GM12891 (cell line): ENCODE measurements around the gene TAS2R20. TPM values are rescaled to one million over a fixed set of nuclear protein-coding genes. Genes with fewer than 3 reads are reported as not detected.
"Not testable (repeated sequence)": the region's sequence is repeated elsewhere in the genome, so short reads cannot be mapped to it uniquely, and the experiment has no call there.

Source experiments
- DNase-seq: peaks from one replicate; pipeline ENCODE4 v3.0.0; 2011; ENCODE audit warnings: low spot score; ENCODE audit not compliant: insufficient read length
- FAIRE-seq: peaks from 2 replicates; lab custom pipeline; 2011; peaks lifted over from hg19 to GRCh38; lab: Jason Lieb, UNC
- PAX5 ChIP-seq: IDR thresholded peaks from 2 replicates; pipeline ENCODE4 v1.6.1; 2011; ENCODE audit warnings: low read length, moderate library complexity, mild to moderate bottlenecking; ENCODE audit not compliant: insufficient read depth, severe bottlenecking
- POLR2A ChIP-seq: IDR thresholded peaks from 2 replicates; pipeline ENCODE4 v1.6.1; 2011; ENCODE audit warnings: low read depth, low read length, control low read depth
- POLR2AphosphoS5 ChIP-seq: IDR thresholded peaks from 2 replicates; pipeline ENCODE4 v1.6.1; 2011; ENCODE audit warnings: low read depth, low read length, control low read depth
- POU2F2 ChIP-seq: IDR thresholded peaks from 2 replicates; pipeline ENCODE4 v1.6.1; 2011; ENCODE audit warnings: low read depth, mild to moderate bottlenecking, control low read depth, low read length, moderate library complexity
- SPI1 ChIP-seq: IDR thresholded peaks from 2 replicates; pipeline ENCODE4 v1.6.1; 2011; ENCODE audit warnings: low read depth, low read length, control low read depth
- TAF1 ChIP-seq: IDR thresholded peaks from 2 replicates; pipeline ENCODE4 v1.6.1; 2011; ENCODE audit warnings: low read depth, low read length, control low read depth
- polyA plus RNA-seq: library from polyadenylated mRNA; unstranded; fragments of >200 nt; gene quantifications from one replicate; pipeline ENCODE4 v1.2.1, GENCODE V29; 2012; ENCODE audit warnings: low read depth, missing spikeins, inconsistent platforms; ENCODE audit not compliant: missing spikeins

TAS2R20 gene, protein sequence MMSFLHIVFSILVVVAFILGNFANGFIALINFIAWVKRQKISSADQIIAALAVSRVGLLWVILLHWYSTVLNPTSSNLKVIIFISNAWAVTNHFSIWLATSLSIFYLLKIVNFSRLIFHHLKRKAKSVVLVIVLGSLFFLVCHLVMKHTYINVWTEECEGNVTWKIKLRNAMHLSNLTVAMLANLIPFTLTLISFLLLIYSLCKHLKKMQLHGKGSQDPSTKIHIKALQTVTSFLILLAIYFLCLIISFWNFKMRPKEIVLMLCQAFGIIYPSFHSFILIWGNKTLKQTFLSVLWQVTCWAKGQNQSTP
- not detected for polyA plus RNA-seq

GRCh38 chr12:10998204-10998603, at the start of gene TAS2R20:
TSS of gene TAS2R20 (minus strand) at chr12:10998304. CDS start at chr12:10997875, 429 bp downstream.
- DNase-seq (no peak), FAIRE-seq (no peak)
- TF ChIP-seq POU2F2, result no peak
- no peak for TF ChIP-seq POLR2AphosphoS5
- TF ChIP-seq TAF1, result no peak
- TF ChIP-seq SPI1, result no peak
- TF ChIP-seq PAX5, result no peak
- no peak for TF ChIP-seq POLR2A

GRCh38 chr12:11041366-11041765, 43.3 kb upstream of the TAS2R20 start:
- DNase-seq, result not testable (repeated sequence)
- FAIRE-seq, result peak; percentile 66

DNA sequence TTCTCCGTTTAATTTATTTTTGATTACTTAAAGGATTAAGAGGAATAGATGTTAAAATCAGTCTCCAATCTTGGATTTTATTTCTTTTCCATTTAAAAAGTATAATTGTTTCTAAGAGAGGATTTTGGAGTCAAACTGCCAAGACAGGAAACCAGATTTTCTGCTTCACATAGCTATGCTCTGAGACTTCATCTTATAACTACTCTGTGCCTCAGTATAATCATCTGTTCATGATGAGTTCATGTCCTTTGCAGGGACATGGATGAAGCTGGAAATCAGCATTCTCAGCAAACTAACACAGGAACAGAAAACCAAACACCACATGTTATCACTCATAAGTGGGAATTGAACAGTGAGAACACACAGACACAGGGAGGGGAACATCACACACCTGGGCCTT, 42.1 kb upstream of the TAS2R20 start:
- FAIRE-seq (no peak), DNase-seq (no peak)
- TF ChIP-seq TAF1 (no peak), SPI1 (no peak), PAX5 (no peak), POU2F2 (no peak), POLR2AphosphoS5 (no peak), POLR2A (no peak)

- no peak for TF ChIP-seq PAX5
- no peak for TF ChIP-seq POU2F2
- no peak for TF ChIP-seq POLR2AphosphoS5
- TF ChIP-seq SPI1, result no peak
- TF ChIP-seq POLR2A, result no peak
- TF ChIP-seq TAF1, result no peak
- FAIRE-seq, result peak; percentile 26
- no peak for DNase-seq
Measured at GRCh38 chr12:11039171-11039570, 41.1 kb upstream of the TAS2R20 start.

DNA sequence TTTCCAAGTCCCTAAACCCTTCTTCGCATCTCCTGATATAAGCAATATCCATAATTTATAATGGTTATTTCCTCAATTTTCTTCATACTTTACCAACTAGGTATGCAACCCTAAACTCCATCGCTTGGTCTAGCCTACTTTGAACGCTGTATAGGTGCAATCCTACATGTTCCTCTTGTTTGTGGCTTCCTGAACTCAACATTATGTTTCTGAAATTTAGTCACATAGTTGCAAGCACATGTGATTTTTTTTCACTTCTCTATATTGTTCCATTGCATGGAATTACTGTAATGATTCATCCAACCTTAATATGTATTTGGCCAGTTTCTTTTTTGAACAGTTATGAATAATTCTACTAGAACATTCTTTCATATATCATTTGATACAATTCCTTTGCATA, 35.9 kb upstream of the TAS2R20 start:
- peak; percentile 81 for FAIRE-seq
- DNase-seq, result not testable (repeated sequence)

- no peak for DNase-seq
- TF ChIP-seq SPI1, result no peak
- no peak for TF ChIP-seq POLR2AphosphoS5
- no peak for TF ChIP-seq TAF1
- TF ChIP-seq PAX5, result no peak
- no peak for TF ChIP-seq POU2F2
- no peak for TF ChIP-seq POLR2A
- no peak for FAIRE-seq
Measured at GRCh38 chr12:11031307-11031706, 33.2 kb upstream of the TAS2R20 start, which contains the start of gene TAS2R31. TSS of gene TAS2R31 (minus strand) at chr12:11031407. CDS start at chr12:11031335, 72 bp downstream.

DNA sequence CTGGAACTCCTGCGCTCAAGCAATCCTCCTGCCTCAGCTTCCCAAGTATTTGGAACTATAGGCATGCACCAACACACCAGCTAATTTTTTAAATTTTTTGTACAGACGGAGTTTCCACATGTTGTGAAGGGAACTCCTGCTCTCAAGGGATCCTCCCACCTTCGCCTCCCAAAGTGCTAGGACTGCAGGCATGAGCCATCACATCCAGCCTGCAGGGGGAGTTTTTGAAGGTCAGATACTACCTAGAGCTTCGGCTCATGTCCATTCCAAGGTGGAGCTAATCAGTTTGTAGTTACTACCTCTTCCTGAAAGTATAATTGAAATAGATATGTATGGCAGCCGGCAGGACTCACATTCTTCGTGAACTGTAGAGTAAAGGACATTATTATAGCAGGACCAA, 28.0 kb upstream of the TAS2R20 start:
- FAIRE-seq (no peak), DNase-seq (no peak)
- TF ChIP-seq TAF1 (no peak), POLR2AphosphoS5 (no peak), POLR2A (no peak), POU2F2 (no peak), PAX5 (no peak), SPI1 (no peak)

DNA sequence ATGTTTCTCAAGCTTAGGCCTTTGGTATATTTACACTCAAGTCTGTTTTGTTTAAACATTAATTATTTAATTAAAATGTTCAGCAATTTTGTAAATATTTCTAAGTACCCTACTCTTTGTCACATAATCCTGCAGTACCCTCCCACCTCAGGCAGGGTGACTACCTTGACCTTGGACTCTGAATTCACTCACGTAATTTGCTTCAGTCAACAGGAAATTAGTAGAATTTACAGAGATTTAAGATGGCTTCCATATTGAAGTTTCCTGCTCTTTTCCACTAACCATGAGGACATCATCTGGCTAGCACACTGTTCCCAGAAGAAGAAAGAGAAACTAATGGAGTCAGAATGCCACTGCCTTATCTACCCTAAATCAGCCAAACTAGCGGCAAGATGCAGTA, 25.3 kb upstream of the TAS2R20 start:
- DNase-seq (no peak), FAIRE-seq (no peak)
- TF ChIP-seq PAX5 (no peak), POU2F2 (no peak), TAF1 (no peak), SPI1 (no peak)

GRCh38 chr12:11022520-11022919, 24.4 kb upstream of the TAS2R20 start, which contains the start of gene TAS2R19:
TSS of gene TAS2R19 (minus strand) at chr12:11022620. CDS start at chr12:11022571, 49 bp downstream.
- DNase-seq (no peak), FAIRE-seq (no peak)
- TF ChIP-seq PAX5, result no peak
- TF ChIP-seq POLR2A, result no peak
- TF ChIP-seq POU2F2, result no peak
- TF ChIP-seq POLR2AphosphoS5, result no peak
- TF ChIP-seq TAF1, result no peak
- no peak for TF ChIP-seq SPI1

GRCh38 chr12:11016937-11017336, 18.8 kb upstream of the TAS2R20 start:
- TF ChIP-seq POLR2AphosphoS5 (no peak), PAX5 (no peak), POLR2A (no peak), TAF1 (no peak), SPI1 (no peak), POU2F2 (no peak)
- DNase-seq, result no peak
- FAIRE-seq, result no peak
